ENCODE measurements around the gene CREB5. TPM values are rescaled to one million over a fixed set of nuclear protein-coding genes. Genes with fewer than 3 reads are reported as not detected.

CREB5 gene
- total RNA-seq, 3 donors from 2014 or later = 17.3 to 19.7 (median 18.0) TPM

DNA sequence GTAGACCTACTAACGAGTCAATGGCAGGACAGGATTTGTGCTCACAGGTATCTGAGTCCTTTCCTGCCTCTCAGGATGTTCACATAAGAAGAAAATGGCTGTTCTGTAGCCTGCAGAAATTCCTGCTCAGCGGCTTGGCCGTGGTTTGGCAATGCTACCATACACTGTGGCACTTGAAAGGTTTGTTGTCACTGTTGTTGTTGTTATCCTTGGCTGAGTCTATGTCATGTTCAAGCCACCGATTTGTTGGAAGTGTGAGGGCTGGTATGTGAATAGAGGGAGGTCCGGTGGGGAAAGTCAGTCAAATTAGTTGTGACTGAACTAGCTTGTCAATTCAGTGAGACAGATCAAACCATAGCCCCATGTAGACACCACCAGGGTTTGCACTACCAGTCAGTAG is 345.9 kb downstream of the CREB5 start:
- no peak for DNase-seq (ENCODE audit: low spot score in 2 of 2)
- Histone ChIP-seq H3K9me3 (no peaks in the 10 kb centered on the region), H3K27me3 (no peaks in the 10 kb centered on the region), H3K4me1 (no peaks in the 10 kb centered on the region), H3K36me3 (no peaks in the 10 kb centered on the region), H3K4me3 (no peak overlapping the region), H3K27ac (no peak overlapping the region)
- TF ChIP-seq POLR2AphosphoS5 (IDR thresholded peaks at IDR 0.05) = no peak
- TF ChIP-seq POLR2A (IDR thresholded peaks at IDR 0.05) = no peak
- TF ChIP-seq CTCF (IDR thresholded peaks at IDR 0.05) = no peak
- intact Hi-C loops (cut with DNase I; ENCODE audit: low total_unique reads) = no loop called here

- no peaks in the 10 kb centered on the region for H3K9me3 ChIP-seq
- no peak for TF ChIP-seq POLR2A (IDR thresholded peaks at IDR 0.05)
- no peak for TF ChIP-seq CTCF (IDR thresholded peaks at IDR 0.05)
- no peak for TF ChIP-seq POLR2AphosphoS5 (IDR thresholded peaks at IDR 0.05)
- H3K36me3 ChIP-seq = no peaks in the 10 kb centered on the region
- no peak overlapping the region for H3K27ac ChIP-seq
- no peak overlapping the region for H3K4me3 ChIP-seq
- intact Hi-C loops (cut with DNase I; ENCODE audit: low total_unique reads) = no loop called here
- DNase-seq (ENCODE audit: low spot score in 2 of 2) = no peak
- no peaks in the 10 kb centered on the region for H3K4me1 ChIP-seq
- no peaks in the 10 kb centered on the region for H3K27me3 ChIP-seq
These were observed 347.2 kb downstream of the CREB5 start for GRCh38 chr7:28759475-28759971.

- Histone ChIP-seq H3K27ac (no peak overlapping the region), H3K36me3 (no peaks in the 10 kb centered on the region), H3K4me3 (no peak overlapping the region), H3K9me3 (no peaks in the 10 kb centered on the region), H3K4me1 (no peaks in the 10 kb centered on the region), H3K27me3 (no peaks in the 10 kb centered on the region)
- TF ChIP-seq POLR2A (IDR thresholded peaks at IDR 0.05) (no peak), CTCF (IDR thresholded peaks at IDR 0.05) (no peak)
- no peak for DNase-seq (ENCODE audit: low spot score in 2 of 2)
- intact Hi-C loops (cut with DNase I; ENCODE audit: low total_unique reads) = no loop called here
These were observed 349.2 kb downstream of the CREB5 start for GRCh38 chr7:28761505-28761904.

GRCh38 chr7:28762651-28763050 is 350.3 kb downstream of the CREB5 start:
- Histone ChIP-seq H3K27ac (no peak overlapping the region), H3K9me3 (no peaks in the 10 kb centered on the region), H3K4me1 (no peaks in the 10 kb centered on the region), H3K4me3 (no peak overlapping the region), H3K27me3 (no peaks in the 10 kb centered on the region), H3K36me3 (no peaks in the 10 kb centered on the region)
- no peak for DNase-seq (ENCODE audit: low spot score in 2 of 2)
- intact Hi-C loops (cut with DNase I; ENCODE audit: low total_unique reads) = no loop called here
- TF ChIP-seq POLR2AphosphoS5 (IDR thresholded peaks at IDR 0.05) (no peak), CTCF (IDR thresholded peaks at IDR 0.05) (no peak), POLR2A (IDR thresholded peaks at IDR 0.05) (no peak)

GRCh38 chr7:28766359-28766758 is 354.0 kb downstream of the CREB5 start:
- Histone ChIP-seq H3K4me1 (no peaks in the 10 kb centered on the region), H3K27me3 (no peaks in the 10 kb centered on the region), H3K36me3 (no peaks in the 10 kb centered on the region), H3K27ac (no peak overlapping the region), H3K4me3 (no peak overlapping the region), H3K9me3 (no peaks in the 10 kb centered on the region)
- intact Hi-C loops (cut with DNase I; ENCODE audit: low total_unique reads) = no loop called here
- DNase-seq (ENCODE audit: low spot score in 2 of 2) = no peak
- no peak for TF ChIP-seq POLR2AphosphoS5 (IDR thresholded peaks at IDR 0.05)
- TF ChIP-seq POLR2A (IDR thresholded peaks at IDR 0.05) = no peak
- no peak for TF ChIP-seq CTCF (IDR thresholded peaks at IDR 0.05)

Data from breast epithelium (tissue), 4 donors.